ENCODE results near the gene EML1. TPM values are rescaled to one million over a fixed set of nuclear protein-coding genes. Genes with fewer than 3 reads are reported as not detected.

EML1 gene
- total RNA-seq, 1 donor from 2014 or later, result 0.39 TPM

DNA sequence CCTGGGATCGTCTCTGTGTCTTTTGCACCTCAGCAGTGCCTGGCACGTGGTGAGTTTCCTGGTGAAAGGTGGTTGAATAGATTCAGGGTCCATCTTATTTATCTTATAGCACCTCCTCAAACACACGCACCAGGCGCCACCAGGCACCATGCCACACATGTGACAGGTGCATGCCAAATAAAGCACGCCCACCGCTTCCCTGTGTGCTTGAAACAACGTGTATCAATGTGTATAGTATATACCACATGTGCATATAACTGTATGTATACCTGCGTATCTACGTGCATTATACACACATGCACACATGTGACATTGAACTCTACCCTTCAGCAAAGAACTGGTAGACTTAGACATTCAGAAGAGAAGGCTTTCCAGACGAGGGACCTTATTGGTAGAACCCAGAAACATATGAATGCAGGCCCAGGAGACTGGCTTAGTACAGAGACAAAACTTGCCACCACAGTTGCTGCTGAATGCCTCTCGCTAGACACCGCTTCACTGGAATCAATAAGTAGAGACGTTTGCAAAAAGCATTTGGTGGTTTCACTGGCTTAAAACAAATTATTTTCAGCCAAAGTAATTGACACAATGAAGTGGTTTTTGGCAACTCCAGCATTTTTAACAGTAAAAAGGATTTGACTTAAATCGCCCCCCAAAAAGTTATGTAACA is 10.0 kb downstream of the EML1 start:
- intact Hi-C loops (cut with micrococcal nuclease), result no loop called here

DNA sequence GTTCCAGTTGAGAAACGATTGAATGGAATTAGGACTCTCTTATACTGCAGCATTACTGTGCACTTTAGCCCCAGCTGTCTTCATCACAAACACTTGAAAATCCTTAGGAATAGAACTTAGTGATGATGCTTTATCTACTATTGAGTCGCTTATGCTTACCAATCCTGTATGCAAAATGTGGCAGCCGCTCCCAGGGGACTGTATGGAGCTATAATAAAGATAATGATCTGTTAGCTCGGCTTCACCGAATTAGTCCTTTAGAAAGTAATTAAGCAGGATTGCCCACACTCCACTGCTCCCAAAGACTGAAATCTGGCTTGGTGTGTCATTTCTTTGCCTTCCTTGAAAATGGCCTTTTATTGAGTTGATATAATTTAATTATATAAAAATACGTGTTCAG is 10.6 kb downstream of the EML1 start:
- intact Hi-C loops (cut with micrococcal nuclease), result no loop called here

DNA sequence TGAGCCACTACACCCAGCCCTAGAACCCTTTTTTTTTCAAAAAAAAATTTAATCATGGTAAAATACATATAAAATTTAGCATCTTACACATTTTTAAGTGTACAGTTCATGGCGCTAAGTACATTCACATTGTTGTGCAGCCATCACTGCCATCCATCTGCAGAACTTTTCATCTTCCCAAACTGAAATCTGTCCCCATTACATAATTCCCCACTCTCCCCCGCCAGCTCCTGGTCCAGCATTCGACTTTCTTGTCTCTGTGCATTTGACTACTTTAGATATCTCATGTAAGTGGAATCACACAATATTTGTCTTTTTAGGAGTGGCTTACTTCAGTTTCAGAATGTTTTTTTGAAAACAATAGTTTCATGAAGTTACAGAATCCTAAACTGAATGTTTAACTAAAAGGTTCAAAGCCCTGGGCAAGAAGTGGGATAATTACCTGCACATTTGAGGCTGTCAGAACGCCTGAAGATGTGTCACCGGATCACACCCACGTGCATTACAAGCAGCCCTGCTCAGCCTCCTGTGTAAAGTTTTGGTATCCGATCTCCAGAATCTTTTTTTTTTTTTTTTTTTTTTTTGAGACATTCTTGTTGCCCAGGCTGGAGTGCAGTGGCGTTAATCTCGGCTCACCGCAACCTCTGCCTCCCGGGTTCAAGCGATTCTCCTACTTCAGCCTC is 12.7 kb downstream of the EML1 start:
- intact Hi-C loops (cut with micrococcal nuclease), result no loop called here

DNA sequence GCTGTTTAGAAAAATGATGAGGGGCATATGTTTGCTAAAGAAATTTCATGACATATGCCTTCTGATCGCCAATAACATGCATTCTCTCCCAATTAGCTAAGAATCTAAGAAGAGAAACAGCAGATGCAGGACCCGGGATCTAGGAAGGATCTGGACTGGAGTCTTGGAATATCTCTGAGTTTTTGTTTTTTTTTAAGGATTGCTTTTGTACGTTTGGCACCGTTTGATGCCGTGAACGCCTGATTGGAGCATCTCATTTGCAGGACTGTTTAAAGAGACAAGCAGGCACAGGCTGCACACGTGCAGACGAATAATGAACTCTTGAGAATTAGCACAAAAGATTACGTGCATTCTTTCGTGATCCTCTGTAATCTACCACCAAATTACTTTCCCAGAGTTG is 13.6 kb downstream of the EML1 start:
- intact Hi-C loops (cut with micrococcal nuclease), result no loop called here

DNA sequence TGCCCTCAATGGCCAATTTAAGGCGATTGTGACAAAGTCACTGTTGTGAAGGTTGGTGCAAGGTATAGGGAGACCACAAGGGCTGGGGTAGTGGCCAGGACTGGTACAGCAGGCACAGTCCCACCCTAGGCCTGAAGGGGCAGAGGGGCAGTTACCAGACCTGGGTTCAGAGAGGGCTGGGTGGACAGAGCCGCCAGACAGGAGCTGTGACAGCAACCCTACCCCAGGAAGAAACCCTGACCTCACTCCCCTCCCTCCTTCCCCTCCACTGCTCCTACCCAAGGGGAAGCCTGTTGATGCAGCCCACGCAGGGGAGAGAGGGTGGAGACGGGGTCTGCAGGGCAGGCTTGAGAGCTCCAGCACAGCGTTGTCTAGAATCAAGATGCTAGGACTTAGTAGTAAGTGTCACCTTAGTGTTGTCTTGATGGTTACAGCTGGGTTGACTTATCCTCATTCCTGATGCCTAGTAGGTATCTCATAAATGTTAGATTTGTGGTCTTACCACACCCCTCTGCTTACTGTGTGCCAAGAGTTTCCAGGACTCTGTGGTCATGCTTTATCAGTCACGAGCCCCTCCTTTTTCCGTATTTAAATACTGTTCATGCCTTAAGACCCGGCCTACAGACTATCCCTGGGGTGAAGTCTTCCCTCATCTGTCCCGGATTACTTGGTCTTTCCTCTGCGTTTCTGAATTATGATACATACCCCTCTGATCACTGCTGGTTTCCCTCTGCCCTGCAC is 14.4 kb downstream of the EML1 start:
- intact Hi-C loops (cut with micrococcal nuclease), result no loop called here

DNA sequence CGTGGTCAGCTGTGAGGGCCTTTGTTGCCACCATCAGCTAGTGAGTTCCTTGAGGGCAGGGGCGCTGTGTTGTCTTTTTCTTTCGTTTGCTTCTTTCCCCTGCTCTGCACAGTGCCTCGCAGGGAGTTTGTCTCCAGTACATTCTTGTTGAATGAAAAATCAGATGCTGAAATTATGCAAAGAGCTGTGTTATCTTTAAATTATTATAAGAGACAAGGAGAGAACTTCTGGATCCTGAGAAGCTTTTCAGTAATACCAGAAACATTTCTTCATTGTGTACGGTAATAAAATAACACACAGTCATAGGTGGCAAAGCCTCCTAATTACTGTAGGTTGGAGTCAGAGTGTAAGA is 14.9 kb downstream of the EML1 start:
- intact Hi-C loops (cut with micrococcal nuclease), result no loop called here

DNA sequence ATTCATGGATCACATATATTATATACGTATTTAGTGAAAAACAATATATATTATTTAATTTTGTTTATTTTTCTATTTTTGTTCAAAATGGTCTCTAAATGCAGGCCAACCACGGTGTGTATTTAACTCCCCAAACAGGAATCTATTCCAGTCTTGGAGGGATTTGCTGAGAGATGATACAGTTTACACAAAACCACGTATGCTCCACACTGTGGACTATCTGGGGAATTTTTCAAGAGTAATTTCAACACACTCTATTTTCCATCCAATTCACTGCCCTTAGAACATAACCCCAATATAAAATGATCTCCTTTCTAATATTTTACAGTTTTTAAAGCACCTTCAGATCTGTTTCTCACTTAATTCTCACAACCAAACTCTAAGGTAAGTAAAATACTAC is 15.3 kb downstream of the EML1 start:
- intact Hi-C loops (cut with micrococcal nuclease), result no loop called here

DNA sequence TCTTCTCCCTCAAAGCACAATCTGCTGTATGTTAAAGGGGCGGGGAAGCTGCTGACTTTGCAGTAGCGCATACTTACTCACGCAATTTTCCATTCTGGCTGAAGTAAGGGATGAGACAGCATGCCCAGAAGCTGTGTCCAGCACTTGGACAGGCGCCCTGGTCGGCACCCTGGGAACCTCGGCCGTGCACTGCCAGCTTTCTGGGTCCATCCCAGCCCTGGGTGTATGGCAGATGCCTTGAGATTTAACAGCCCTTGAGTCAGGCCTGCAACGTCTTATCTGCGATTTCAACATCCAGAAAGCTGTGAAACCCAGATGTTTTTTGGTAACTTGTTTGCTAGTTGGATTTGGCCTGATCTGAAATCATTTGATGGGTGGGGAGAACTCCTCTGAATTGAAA is 16.1 kb downstream of the EML1 start:
- intact Hi-C loops (cut with micrococcal nuclease), result no loop called here

DNA sequence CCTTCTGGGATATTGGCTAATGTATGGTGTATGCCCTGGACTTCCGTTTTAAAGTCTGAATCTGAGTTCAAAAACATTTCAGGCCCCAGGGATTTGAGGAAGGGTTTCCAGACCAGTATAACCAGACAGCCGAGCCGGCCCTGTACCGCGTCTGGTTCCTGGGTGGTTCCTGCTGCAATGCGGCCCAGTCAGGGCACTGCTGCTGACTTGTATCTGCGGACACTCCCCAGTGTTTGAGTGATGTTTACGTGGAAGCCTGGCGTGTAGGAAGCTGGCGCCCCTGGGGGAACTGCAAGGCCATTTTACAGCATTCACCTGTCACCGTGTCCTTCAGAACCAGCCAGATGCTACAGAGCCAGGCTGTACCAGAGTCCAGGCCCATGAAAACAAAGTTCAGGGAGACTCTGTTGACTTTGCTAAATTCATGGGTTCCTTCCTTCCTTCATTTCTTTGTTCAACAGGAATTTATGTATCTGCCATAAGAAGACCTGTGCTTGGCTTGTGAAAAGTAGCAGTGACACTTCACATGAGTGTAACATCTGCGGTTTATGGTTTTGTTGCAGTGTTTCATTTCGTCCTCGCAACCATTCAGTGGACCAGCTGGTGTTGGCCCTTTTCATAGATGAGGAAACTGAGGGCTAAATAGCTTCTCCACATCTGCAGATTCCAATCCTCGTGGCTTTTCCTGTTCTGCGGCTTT is 16.8 kb downstream of the EML1 start:
- intact Hi-C loops (cut with micrococcal nuclease), result no loop called here

DNA sequence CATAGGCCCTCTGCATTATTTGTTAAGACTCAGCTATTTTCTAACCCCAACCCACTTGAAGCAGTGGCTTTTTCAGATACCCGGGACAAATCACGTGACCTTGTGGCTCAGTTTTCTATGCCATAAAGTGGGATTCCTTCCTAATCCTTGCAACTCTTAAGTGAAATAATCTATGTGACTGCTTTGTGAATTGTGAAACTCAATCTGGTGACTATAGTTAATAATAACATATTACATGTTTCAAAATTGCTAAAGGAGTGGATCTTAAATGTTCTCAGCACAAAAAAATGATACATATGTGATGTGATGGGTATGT is 17.3 kb downstream of the EML1 start:
- intact Hi-C loops (cut with micrococcal nuclease), result no loop called here

DNA sequence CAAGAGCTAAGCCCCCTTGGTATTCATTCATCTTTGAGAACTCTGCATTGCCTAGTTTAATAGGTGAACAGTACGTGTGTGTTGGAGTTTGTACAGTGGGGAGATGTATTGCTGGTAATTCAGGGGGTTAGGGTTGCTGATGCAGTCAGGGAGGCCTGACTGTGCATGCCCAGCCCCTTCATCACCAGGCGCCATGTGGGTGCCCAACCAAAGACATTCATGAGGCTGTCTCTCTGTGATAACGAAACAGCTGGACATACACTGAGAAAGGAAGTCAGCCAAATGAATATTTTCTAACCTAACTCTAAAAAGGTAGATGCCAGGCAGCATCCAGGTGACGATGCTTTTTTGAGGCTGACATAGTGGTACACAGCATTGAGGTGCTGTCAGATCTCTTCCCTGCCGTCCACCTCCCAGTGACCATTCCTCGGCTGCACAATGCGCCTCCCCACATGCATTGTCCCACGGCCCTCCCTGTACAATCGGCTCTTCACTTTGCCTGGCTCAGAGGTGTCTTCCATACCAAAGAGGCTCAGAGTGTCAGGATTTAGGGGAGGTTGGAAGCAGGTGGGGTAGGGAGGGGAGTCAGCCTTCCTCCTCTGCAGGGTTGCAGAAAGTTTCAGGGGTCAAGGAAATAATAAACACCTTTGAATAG is 19.0 kb downstream of the EML1 start:
- intact Hi-C loops (cut with micrococcal nuclease), result no loop called here

DNA sequence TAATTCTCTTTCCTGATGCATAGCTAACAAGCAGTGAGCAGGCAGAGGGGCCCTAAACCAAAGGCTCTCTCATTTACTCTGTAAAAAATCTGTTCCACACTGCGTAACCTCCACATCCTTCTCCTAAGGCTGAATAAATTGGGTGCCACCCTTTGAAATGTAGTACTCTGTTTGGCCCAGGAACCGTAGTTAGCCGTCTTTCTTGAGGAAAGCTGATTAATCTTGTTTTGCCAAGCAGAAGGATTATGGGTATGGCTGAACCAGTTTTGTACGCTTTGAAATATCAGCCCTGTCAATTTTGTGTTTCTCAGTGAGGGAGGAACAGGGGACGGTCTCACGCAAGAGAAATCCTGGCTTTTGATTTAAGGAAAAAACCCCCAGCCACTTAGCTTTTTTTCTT is 19.7 kb downstream of the EML1 start:
- intact Hi-C loops (cut with micrococcal nuclease), result no loop called here

DNA sequence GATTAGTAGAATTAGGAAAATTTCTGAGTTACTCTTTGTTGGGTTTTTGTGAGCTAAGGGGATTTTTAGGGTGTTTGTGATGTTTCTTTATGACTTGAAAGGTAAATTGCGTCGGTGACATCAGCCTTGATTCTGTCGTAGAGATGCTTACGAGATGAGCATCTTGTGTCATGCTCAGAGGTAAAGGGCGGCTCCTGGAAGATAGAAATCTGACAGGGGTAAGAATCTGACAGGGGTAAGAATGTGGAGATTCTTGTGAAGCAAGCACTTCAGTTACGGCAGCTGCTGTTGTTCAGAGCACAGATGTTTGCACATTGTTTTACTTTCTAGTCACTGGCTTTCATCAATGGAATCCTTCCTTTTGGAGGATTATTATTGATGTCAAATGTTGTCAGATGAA is 22.5 kb downstream of the EML1 start:
- intact Hi-C loops (cut with micrococcal nuclease), result no loop called here

DNA sequence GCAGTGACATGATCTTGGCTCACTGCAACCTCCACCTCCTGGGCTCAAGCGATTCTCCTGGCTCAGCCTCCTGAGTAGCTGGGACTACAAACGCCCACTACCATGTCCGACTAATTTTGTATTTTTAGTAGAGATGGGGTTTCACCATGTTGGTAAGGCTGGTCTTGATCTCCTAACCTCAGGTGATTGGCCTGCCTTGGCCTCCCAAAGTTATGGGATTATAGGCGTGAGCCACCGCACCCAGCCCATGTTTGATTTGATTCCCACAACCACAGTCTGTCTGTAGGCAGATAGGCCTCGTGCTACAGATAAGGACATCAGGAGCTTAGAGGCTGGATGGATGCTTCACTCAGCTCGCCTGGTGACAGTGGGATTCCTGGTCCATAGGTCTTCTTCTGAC is 23.0 kb downstream of the EML1 start:
- intact Hi-C loops (cut with micrococcal nuclease), result no loop called here

DNA sequence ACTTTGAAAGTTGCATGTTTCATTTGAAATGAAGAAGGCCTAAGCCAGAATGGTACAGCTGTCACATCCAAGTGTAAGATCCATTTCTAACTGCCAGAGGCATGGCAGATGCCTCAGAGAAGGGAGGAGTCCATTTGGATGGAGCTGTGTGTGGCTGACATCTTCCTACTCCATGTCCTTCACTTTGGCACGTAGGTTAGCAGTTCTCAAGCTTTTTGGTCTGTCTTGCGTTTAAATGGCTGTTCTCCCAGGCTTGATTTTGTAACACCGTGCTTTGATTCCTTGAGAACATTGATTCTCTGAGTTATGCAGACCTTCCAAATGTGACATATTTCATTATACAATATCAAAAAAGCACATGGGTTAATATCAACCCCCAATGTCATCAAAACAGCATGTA is 23.4 kb downstream of the EML1 start:
- intact Hi-C loops (cut with micrococcal nuclease), result no loop called here

DNA sequence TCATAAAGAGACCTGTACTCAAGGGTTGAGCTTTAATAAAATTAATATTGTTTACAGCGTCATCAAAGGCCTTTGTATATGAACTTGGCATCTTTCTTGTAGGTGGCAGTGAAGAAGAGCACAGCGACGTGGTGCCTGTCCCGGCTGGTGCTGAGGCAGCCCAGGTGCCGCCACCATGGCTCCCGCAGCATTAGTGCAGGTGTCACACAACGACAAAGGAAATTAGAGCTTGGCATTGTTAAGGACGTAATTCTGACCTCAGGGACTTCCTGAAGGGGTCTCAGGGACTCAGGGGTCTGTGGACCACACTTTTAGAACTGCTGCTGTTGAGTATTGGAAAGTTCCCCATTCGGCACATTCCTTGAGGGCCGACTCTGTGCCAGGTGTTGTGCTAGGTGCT is 24.1 kb downstream of the EML1 start:
- intact Hi-C loops (cut with micrococcal nuclease), result no loop called here

DNA sequence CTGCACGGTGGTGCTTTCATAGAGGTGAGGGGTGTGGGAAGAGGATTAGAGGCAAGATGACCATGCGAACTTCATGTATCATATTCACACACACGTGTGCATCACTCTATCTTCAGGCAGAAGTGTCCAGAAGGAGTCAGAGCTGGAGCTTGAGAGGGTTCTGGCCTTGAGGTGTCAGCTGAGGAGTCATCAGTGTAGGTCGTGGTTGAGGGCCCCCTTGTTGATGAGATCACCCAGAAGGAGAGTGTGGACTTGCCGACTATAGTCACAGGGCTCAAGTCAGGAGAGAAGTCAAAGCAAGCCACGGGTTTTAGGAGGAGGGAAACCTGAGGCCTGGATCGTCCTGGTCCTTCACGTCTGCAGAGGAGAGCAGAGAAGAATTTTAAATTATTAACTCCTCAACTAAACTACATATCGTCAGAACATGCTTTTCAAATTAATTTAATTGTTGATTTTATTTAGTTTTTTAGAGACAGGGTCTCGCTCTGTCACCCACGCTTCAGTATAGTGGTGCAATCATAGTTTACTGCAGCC is 25.4 kb downstream of the EML1 start:
- intact Hi-C loops (cut with micrococcal nuclease), result no loop called here

DNA sequence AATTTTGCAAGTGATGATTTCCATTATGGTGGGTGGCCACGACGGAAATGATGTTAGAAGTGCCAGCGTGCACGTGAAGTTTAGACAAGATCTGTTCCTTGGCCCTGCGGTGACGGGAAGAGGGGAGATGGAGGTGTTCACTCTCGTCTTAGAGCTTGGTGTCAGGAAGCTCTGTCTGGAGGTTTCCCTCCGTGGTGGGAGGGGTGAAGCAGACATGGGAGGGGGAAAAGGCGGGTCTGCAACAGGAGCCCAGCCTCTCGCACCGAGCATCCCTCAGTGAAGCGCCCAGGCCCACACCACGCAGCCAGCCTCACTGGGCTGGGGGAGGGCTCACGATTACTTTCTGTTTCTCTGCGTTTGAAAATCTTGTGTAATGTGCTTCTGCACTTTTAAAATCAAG is 26.3 kb downstream of the EML1 start:
- intact Hi-C loops (cut with micrococcal nuclease), result no loop called here

DNA sequence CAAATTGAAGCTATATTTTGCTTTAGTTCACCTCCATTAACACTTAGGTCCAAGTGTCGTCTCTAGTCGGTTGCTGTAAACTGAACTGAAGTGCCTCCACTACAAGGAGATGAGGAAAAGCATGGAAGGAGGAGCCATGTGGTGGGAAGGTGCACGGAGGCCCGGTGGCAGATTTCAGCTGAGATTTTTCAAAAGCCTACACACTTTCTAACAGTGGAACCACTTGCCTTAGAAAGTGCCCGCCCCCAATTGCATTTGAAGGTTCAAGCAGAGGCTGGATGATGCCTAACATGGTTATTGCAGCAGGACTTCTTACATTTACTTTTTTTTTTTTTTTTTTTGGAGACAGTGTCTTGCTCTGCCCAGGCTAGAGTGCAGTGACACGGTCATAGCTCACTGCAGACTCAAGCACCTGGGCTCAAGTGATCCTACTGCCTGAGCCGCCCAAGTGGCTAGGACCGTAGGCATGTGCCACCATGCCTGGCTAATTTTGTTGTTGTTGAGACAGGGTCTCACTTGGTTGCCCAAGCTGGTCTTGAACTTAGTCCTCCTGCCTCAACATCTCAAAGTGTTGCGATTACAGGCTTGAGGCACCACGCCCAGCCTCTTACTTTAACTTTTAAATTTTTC is 27.6 kb downstream of the EML1 start:
- intact Hi-C loops (cut with micrococcal nuclease), result no loop called here

DNA sequence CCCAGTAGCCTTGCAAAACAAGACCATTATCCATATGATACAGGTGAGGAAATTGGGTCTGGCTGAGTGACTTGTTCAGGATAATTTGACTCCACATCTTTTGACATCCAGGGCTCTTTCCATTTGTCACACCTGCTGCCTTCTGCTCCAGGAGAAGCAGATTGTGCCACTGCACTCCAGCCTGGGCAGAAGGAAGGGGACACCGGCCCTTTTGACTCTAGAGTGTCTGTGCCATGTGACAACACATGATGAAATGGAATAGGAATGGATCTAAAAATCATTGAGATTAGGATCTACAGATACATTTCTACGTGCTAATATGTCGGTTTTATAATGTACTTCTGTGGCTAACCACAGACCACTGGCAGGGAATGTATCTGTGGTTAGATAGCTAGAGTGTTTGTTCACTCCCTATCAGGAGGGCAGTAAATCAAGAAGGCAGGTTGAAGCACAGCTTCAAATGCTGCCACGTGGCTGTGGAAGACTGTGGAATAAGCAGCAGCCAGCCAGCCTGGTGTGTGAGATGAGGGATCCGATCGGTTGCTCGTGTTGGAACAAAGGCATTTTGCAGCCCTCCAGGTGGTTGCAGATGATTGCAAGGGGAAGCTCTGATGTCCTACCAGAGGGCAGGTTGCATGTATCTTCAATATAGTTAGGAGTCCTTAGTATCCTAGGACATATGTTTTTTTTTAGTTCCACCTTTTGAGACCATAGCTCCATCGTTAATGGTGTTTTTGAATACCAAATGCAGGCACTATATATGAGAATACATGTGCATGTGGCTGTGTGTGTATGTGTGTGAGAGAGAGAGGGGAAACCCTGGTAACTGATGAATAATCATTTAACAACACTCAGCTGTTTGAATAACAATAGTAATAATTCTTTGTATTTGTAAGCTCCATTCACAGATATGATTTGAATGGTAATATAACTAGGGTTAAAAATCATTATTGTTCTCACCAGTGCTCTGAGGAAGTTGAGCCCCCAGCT is 28.6 kb downstream of the EML1 start:
- intact Hi-C loops (cut with micrococcal nuclease), result no loop called here
